Large intestine (tissue), 12 donors: ENCODE results near the gene SCN11A. TPM values are rescaled to one million over a fixed set of nuclear protein-coding genes. Genes with fewer than 3 reads are reported as not detected.

Experiments
- DNase-seq, 2 donors: peaks; one replicate each; pipeline versions ENCODE4 v3.0.0 to v3.0.0-alpha.2; 2013
- H3K27ac ChIP-seq: one replicate; pipeline ENCODE4 v1.5.1; 2013; ENCODE audit warnings: low read length
- H3K27me3 ChIP-seq: 2 replicates; pipeline ENCODE4 v1.6.1; 2013; ENCODE audit warnings: low read length; ENCODE audit not compliant: control insufficient read depth, insufficient read depth
- H3K36me3 ChIP-seq: 2 replicates; pipeline ENCODE4 v1.6.1; 2013; ENCODE audit warnings: low read length; ENCODE audit not compliant: control insufficient read depth, insufficient read depth
- H3K4me1 ChIP-seq: one replicate; pipeline ENCODE4 v1.6.1; 2013; ENCODE audit warnings: low read length; ENCODE audit not compliant: control insufficient read depth, insufficient read depth
- H3K4me3 ChIP-seq: one replicate; pipeline ENCODE4 v1.5.1; 2013; ENCODE audit warnings: low read length
- H3K9me3 ChIP-seq: one replicate; pipeline ENCODE4 v1.6.1; 2013; ENCODE audit warnings: mild to moderate bottlenecking, low read depth, low read length, moderate library complexity; ENCODE audit not compliant: control insufficient read depth
- WGBS: methylation state at CpG from one replicate; pipeline ENCODE4 v1.1.5; 2013; ENCODE audit warnings: low lambda C conversion rate; ENCODE audit not compliant: insufficient coverage; 5-methylcytosine and 5-hydroxymethylcytosine counted together
- long read RNA-seq, 11 donors: transcript quantifications; one replicate each; lab custom pipeline, GENCODE V29; 2026
- polyA plus RNA-seq: library from polyadenylated mRNA; unstranded; fragments of 120-200 nt; gene quantifications from one replicate; pipeline ENCODE4 v1.2.1, GENCODE V29; 2013

Gene SCN11A
- polyA plus RNA-seq, result 1.1 TPM
- long read RNA-seq, donor 1, result 0 reads
- long read RNA-seq, donor 2, result 0 reads
- long read RNA-seq, donor 3, result 0 reads
- long read RNA-seq, donor 4, result 0 reads
- long read RNA-seq, donor 5, result 0 reads
- long read RNA-seq, donor 6, result 0 reads
- long read RNA-seq, donor 7, result 0 reads
- long read RNA-seq, donor 8, result 0 reads
- long read RNA-seq, donor 9, result 0 reads
- long read RNA-seq, donor 10, result 0 reads
- long read RNA-seq, donor 11, result 0 reads

- H3K27me3 ChIP-seq, result no peaks in the 10 kb centered on the region
- no peaks in the 10 kb centered on the region for H3K9me3 ChIP-seq
- H3K4me1 ChIP-seq, result peaks cover 15% of the 10 kb centered on the region
- no peaks in the 10 kb centered on the region for H3K36me3 ChIP-seq
- no CpG with 5 or more reads among the region's 68 CpGs for WGBS
- H3K27ac ChIP-seq, result peak within 1 kb of the TSS; percentile 94
- peak; percentile 96 to 98 for DNase-seq
- peak within 1 kb of the TSS; percentile 80 for H3K4me3 ChIP-seq
Measured at GRCh38 chr3:39051649-39052561, at the start of gene SCN11A, which contains the start of gene WDR48. Gene SCN11A, minus strand, starts transcription at chr3:39051944. Its CDS starts 101,582 bp downstream, at chr3:38950362. Gene WDR48, plus strand, starts transcription at chr3:39052016. Its CDS starts 10 bp downstream, at chr3:39052026.

- peaks cover 3% of the 10 kb centered on the region for H3K4me1 ChIP-seq
- peak in 1 of 2 donors; percentile 23 for DNase-seq
- H3K9me3 ChIP-seq, result no peaks in the 10 kb centered on the region
- H3K27ac ChIP-seq, result no peak overlapping the region
- no peak overlapping the region for H3K4me3 ChIP-seq
- peaks cover 52% of the 10 kb centered on the region for H3K36me3 ChIP-seq
- no CpG with 5 or more reads among the region's 5 CpGs for WGBS
- H3K27me3 ChIP-seq, result no peaks in the 10 kb centered on the region
Measured at GRCh38 chr3:39101022-39101689, 49.4 kb upstream of the SCN11A start.

- DNase-seq, result no peak
- Histone ChIP-seq H3K4me1 (no peaks in the 10 kb centered on the region), H3K9me3 (no peaks in the 10 kb centered on the region), H3K4me3 (no peak overlapping the region), H3K36me3 (peaks cover 56% of the 10 kb centered on the region), H3K27me3 (no peaks in the 10 kb centered on the region), H3K27ac (no peak overlapping the region)
- no CpG with 5 or more reads among the region's 9 CpGs for WGBS
Measured at GRCh38 chr3:39100500-39100886, 48.7 kb upstream of the SCN11A start.

- H3K36me3 ChIP-seq, result peaks cover 61% of the 10 kb centered on the region
- H3K4me1 ChIP-seq, result no peaks in the 10 kb centered on the region
Measured at GRCh38 chr3:39099738-39100499, 48.2 kb upstream of the SCN11A start.

GRCh38 chr3:39099242-39099641 is 47.5 kb upstream of the SCN11A start:
- no peak for DNase-seq
- no peak overlapping the region for H3K4me3 ChIP-seq
- no peak overlapping the region for H3K27ac ChIP-seq
- H3K4me1 ChIP-seq, result no peaks in the 10 kb centered on the region
- no peaks in the 10 kb centered on the region for H3K9me3 ChIP-seq
- no CpG with 5 or more reads among the region's 1 CpG for WGBS
- peaks cover 68% of the 10 kb centered on the region for H3K36me3 ChIP-seq
- H3K27me3 ChIP-seq, result no peaks in the 10 kb centered on the region

More at GRCh38 chr3:39099738-39100499, 48.2 kb upstream of the SCN11A start:
- Histone ChIP-seq H3K4me3 (no peak overlapping the region), H3K27me3 (no peaks in the 10 kb centered on the region), H3K27ac (no peak overlapping the region), H3K9me3 (no peaks in the 10 kb centered on the region)
- no peak for DNase-seq
- no CpG with 5 or more reads among the region's 2 CpGs for WGBS

GRCh38 chr3:39098473-39099000 is 46.8 kb upstream of the SCN11A start:
- no CpG with 5 or more reads among the region's 8 CpGs for WGBS
- H3K27me3 ChIP-seq, result no peaks in the 10 kb centered on the region
- H3K9me3 ChIP-seq, result no peaks in the 10 kb centered on the region
- no peak for DNase-seq
- H3K4me3 ChIP-seq, result no peak overlapping the region
- H3K4me1 ChIP-seq, result no peaks in the 10 kb centered on the region
- no peak overlapping the region for H3K27ac ChIP-seq
- H3K36me3 ChIP-seq, result peaks cover 70% of the 10 kb centered on the region

GRCh38 chr3:39097716-39098472 is 46.1 kb upstream of the SCN11A start:
- Histone ChIP-seq H3K36me3 (peaks cover 76% of the 10 kb centered on the region), H3K4me3 (no peak overlapping the region), H3K27me3 (no peaks in the 10 kb centered on the region), H3K27ac (no peak overlapping the region), H3K4me1 (no peaks in the 10 kb centered on the region), H3K9me3 (no peaks in the 10 kb centered on the region)
- DNase-seq, result no peak
- WGBS, result no CpG with 5 or more reads among the region's 8 CpGs

- Histone ChIP-seq H3K4me3 (no peak overlapping the region), H3K27me3 (no peaks in the 10 kb centered on the region), H3K36me3 (peaks cover 81% of the 10 kb centered on the region), H3K9me3 (no peaks in the 10 kb centered on the region), H3K27ac (no peak overlapping the region), H3K4me1 (no peaks in the 10 kb centered on the region)
- no peak for DNase-seq
- WGBS, result no CpG with 5 or more reads among the region's 3 CpGs
Measured at GRCh38 chr3:39096775-39097174, 45.0 kb upstream of the SCN11A start.

- no peaks in the 10 kb centered on the region for H3K4me1 ChIP-seq
- H3K9me3 ChIP-seq, result no peaks in the 10 kb centered on the region
- DNase-seq, result no peak
- no peaks in the 10 kb centered on the region for H3K27me3 ChIP-seq
- WGBS, result no CpG with 5 or more reads among the region's 3 CpGs
- H3K27ac ChIP-seq, result no peak overlapping the region
- no peak overlapping the region for H3K4me3 ChIP-seq
- H3K36me3 ChIP-seq, result peaks cover 87% of the 10 kb centered on the region
Measured at GRCh38 chr3:39095778-39096177, 44.0 kb upstream of the SCN11A start.
